Left ventricle myocardium inferior (tissue), 1 donor: ENCODE measurements around the gene LDB3. TPM values are rescaled to one million over a fixed set of nuclear protein-coding genes. Genes with fewer than 3 reads are reported as not detected.

Experiments
- DNase-seq: peaks from one replicate; pipeline ENCODE4 v3.0.0-alpha.2; 2020
- H3K27ac ChIP-seq: fragments of 200-600 bp; replicated peaks from 2 replicates; pipeline ENCODE4 v1.8.0; 2021
- H3K27me3 ChIP-seq: fragments of 200-600 bp; 2 replicates; pipeline ENCODE4 v1.8.0; 2021; ENCODE audit warnings: low read depth
- H3K36me3 ChIP-seq: fragments of 200-600 bp; 2 replicates; pipeline ENCODE4 v1.8.0; 2021
- H3K4me1 ChIP-seq: fragments of 200-600 bp; 2 replicates; pipeline ENCODE4 v1.8.0; 2021
- H3K4me3 ChIP-seq: fragments of 200-600 bp; 2 replicates; pipeline ENCODE4 v1.8.0; 2021; ENCODE audit warnings: mild to moderate bottlenecking, moderate library complexity
- H3K9me3 ChIP-seq: fragments of 200-600 bp; replicated peaks from 2 replicates; pipeline ENCODE4 v1.8.0; 2021
- intact Hi-C: fragments of 100-400 bp; cut with micrococcal nuclease; formaldehyde crosslinking; loops from one replicate; pipeline ENCODE4 v1.11.0; 2022
- total RNA-seq: library from RNA; stranded (reverse); fragmentation: NEBNext Ultra II Directional; extraction: Animal tissue kit (Norgen Biotek cat#: 25700); gene quantifications from one replicate; pipeline ENCODE4 v1.2.1, GENCODE V29; 2021
- TF ChIP-seq, protein P1 (sequence below): fragments of 200-600 bp; IDR thresholded peaks from 2 replicates; pipeline ENCODE4 v1.8.0; 2021; ENCODE audit warnings: antibody characterized with exemption, mild to moderate bottlenecking, borderline replicate concordance
- donor health status: DM: no; HTN: yes; CAD: no; lungs with severe emphysema.

The LDB3 gene
- total RNA-seq, 1 donor from 2014 or later = 1,542 TPM

GRCh38 chr10:86663576-86664339 lies 4.6 kb upstream of the LDB3 start:
- H3K27ac ChIP-seq = peak overlapping the region; percentile 98
- H3K4me3 ChIP-seq = no peak overlapping the region
- peak; percentile 21 for DNase-seq
- H3K4me1 ChIP-seq = peaks cover 82% of the 10 kb centered on the region
- peaks cover 4% of the 10 kb centered on the region for H3K36me3 ChIP-seq
- no peaks in the 10 kb centered on the region for H3K27me3 ChIP-seq
- TF ChIP-seq, protein P1, sequence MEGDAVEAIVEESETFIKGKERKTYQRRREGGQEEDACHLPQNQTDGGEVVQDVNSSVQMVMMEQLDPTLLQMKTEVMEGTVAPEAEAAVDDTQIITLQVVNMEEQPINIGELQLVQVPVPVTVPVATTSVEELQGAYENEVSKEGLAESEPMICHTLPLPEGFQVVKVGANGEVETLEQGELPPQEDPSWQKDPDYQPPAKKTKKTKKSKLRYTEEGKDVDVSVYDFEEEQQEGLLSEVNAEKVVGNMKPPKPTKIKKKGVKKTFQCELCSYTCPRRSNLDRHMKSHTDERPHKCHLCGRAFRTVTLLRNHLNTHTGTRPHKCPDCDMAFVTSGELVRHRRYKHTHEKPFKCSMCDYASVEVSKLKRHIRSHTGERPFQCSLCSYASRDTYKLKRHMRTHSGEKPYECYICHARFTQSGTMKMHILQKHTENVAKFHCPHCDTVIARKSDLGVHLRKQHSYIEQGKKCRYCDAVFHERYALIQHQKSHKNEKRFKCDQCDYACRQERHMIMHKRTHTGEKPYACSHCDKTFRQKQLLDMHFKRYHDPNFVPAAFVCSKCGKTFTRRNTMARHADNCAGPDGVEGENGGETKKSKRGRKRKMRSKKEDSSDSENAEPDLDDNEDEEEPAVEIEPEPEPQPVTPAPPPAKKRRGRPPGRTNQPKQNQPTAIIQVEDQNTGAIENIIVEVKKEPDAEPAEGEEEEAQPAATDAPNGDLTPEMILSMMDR = no peak
- intact Hi-C loops = no loop called here
- H3K9me3 ChIP-seq = no peaks in the 10 kb centered on the region

- peak; percentile 81 for DNase-seq
- H3K27ac ChIP-seq = peak overlapping the region; percentile 98
- peak overlapping the region; percentile 77 for H3K4me3 ChIP-seq
- peaks cover 12% of the 10 kb centered on the region for H3K36me3 ChIP-seq
- H3K27me3 ChIP-seq = no peaks in the 10 kb centered on the region
- TF ChIP-seq, protein P1 = no peak
- intact Hi-C loops = no loop called here
- H3K4me1 ChIP-seq = peaks cover 85% of the 10 kb centered on the region
- no peaks in the 10 kb centered on the region for H3K9me3 ChIP-seq
Observed at GRCh38 chr10:86664341-86665217, 3.7 kb upstream of the LDB3 start.

DNA sequence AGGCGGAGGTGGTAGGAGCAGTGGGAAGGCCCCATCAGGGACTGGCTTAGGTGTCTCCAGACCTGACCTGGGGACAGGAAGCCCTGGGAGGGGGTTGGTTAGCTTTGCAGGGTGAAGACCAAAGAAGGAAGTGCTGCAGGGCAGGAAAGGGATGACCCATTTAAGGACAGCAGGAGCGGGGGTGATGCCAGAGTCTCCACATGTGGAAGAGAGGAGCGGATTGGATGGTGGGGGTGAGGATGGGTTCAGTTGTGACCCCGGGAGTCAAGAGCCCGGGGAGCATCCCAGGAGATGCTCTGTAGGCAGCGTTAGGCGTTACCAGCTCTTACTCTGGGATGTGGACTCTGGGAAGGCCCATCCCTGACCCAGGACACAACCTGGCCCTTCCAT lies 3.1 kb upstream of the LDB3 start:
- TF ChIP-seq, protein P1 = no peak
- peak overlapping the region; percentile 98 for H3K27ac ChIP-seq
- intact Hi-C loops = no loop called here

GRCh38 chr10:86665868-86666267 lies 2.4 kb upstream of the LDB3 start:
- H3K27me3 ChIP-seq = peaks cover 4% of the 10 kb centered on the region
- peaks cover 24% of the 10 kb centered on the region for H3K36me3 ChIP-seq
- no peak for DNase-seq
- TF ChIP-seq, protein P1 = no peak
- intact Hi-C loops = no loop called here
- no peaks in the 10 kb centered on the region for H3K9me3 ChIP-seq
- peaks cover 86% of the 10 kb centered on the region for H3K4me1 ChIP-seq
- peak overlapping the region; percentile 98 for H3K27ac ChIP-seq
- H3K4me3 ChIP-seq = peak overlapping the region; percentile 77

More for the DNA sequence above, 3.1 kb upstream of the LDB3 start:
- DNase-seq = no peak
- H3K4me1 ChIP-seq = peaks cover 86% of the 10 kb centered on the region
- H3K9me3 ChIP-seq = no peaks in the 10 kb centered on the region
- peaks cover 18% of the 10 kb centered on the region for H3K36me3 ChIP-seq
- peak overlapping the region; percentile 77 for H3K4me3 ChIP-seq
- no peaks in the 10 kb centered on the region for H3K27me3 ChIP-seq

- no peaks in the 10 kb centered on the region for H3K9me3 ChIP-seq
- H3K27ac ChIP-seq = peak overlapping the region; percentile 98
- H3K4me3 ChIP-seq = peak overlapping the region; percentile 77
- peaks cover 9% of the 10 kb centered on the region for H3K27me3 ChIP-seq
- DNase-seq = peak; percentile 76
- TF ChIP-seq, protein P1 = no peak
- intact Hi-C loops = no loop called here
- peaks cover 30% of the 10 kb centered on the region for H3K36me3 ChIP-seq
- H3K4me1 ChIP-seq = peaks cover 86% of the 10 kb centered on the region
Observed at GRCh38 chr10:86666538-86666937, 1.8 kb upstream of the LDB3 start.
